HG03135 (cell line): ENCODE measurements around the gene FAM236A.
"Not testable (repeated sequence)": the region's sequence is repeated elsewhere in the genome, so short reads cannot be mapped to it uniquely, and the experiment has no call there.

Experiments
- ATAC-seq: cut with Tn5 transposase; IDR thresholded peaks from one replicate; pipeline ENCODE4 v1.9.1; 2021; ENCODE audit warnings: mild to moderate bottlenecking, moderate library complexity; ENCODE audit not compliant: unreplicated experiment

The FAM236A gene

DNA sequence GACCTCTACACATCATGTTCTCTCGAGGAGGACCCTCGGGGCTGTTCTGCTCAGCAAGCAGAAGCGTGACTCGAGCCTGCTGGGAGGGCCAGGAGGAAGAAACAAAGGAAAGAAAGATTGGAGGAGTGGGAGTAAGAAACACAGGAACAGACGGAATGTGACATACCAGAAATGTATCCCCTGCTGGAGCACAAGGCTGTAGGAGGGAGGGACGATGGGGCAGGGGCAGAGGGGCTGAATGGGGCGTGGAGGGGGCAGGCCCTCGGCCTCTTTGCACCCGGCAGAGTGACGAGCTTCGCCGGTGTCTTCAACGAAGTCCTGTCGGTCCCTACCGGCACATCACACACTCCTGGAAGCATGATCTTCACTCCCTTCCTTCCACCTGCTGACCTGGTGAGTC, at the start of gene FAM236A:
FAM236A (plus strand) TSS at position 301 of the 400 bp plus-strand sequence; CDS start at position 358, 57 bp downstream.
- not testable (repeated sequence) for ATAC-seq

DNA sequence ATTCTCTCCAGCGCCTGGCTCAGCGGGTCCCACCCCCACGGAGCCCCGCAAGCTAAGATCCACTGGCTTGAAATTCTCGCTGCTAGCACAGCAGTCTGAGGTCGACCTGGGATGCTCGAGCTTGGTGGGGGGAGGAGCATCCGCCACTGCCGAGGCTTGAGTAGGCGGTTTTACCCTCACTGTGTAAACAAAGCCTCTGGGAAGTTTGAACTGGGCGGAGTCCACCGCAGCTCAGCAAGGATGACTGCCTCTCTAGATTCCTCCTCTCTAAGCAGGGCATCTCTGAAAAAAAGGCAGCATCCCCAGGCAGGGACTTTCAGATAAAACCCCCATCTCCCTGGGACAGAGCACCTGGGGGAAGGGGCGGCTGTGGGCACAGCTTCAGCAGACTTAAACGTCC, 48.3 kb upstream of the FAM236A start:
- ATAC-seq, result not testable (repeated sequence)

GRCh38 chrX:72912315-72912714, 25.7 kb upstream of the FAM236A start, which contains the start of gene FAM236C:
Gene FAM236C, plus strand, starts transcription at chrX:72912615. Its CDS starts 100 bp downstream, at chrX:72912715.
- not testable (repeated sequence) for ATAC-seq

- not testable (repeated sequence) for ATAC-seq
Measured at GRCh38 chrX:72916096-72916495, 21.9 kb upstream of the FAM236A start.

DNA sequence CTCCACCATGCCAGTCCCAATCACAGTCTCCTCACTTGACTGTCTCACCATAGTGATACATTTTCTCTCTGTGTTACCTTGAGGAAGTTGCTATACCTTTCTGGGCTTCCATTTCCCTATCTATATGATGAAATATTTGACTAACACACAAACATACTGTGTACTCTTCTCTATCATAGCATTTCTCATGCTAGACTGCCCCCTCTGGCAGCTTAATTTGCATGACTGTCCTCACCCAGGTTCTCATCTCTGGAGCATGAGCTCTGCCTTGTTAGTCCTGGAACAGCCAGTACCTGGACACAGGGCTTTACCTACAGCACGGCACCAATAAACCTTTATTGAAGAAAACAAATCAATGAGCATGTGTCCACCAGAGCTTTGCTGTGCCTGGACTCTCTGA, 5.7 kb upstream of the FAM236A start:
- not testable (repeated sequence) for ATAC-seq

- not testable (repeated sequence) for ATAC-seq
Measured at GRCh38 chrX:72936455-72936854, 1.6 kb upstream of the FAM236A start.

DNA sequence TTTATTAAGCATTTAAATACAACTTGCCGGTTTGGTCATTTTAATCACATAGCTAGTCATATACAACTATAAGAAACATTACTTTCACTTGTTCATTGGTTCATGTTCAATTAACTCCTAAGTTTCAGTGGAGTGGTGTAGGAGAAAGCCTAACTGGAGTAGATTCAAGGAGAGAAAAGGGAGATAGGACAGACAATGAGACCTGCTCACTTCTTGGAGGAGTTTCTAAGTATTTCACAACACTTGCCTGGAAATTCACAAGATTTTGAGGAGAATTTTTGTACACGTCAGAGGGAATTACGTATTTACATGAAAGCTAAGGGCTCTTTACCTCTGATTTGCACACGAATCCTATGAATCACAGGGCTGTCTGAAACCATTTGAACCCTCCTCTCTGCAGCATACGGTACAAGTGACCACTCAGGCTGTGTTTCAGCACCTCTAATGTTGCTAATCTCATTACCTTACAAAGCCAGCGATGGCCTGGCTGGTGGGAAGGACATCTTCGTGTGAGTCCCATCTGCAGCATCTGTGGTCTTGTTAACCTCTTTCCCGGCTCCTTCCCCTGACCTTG, 1.0 kb upstream of the FAM236A start:
- not testable (repeated sequence) for ATAC-seq

DNA sequence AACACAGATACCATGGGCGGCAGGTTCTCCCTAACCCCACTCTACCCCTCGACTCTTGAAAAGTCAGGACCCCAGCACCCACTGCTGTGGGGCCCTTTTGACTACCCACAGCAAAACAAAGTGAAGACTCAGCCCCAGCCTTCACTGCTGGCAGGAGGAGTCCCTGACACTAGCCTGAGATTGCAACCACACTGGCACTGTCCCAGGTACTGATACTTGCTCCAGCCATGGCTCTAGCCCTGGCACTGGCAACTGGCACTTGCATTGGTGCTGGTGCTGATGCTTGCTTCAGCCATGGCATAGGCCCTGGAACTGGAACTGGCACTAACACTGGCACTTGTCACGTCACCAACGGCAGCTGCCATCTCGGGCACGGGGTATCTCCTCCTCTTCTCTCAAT, 4.3 kb downstream of the FAM236A start:
- ATAC-seq, result not testable (repeated sequence)

DNA sequence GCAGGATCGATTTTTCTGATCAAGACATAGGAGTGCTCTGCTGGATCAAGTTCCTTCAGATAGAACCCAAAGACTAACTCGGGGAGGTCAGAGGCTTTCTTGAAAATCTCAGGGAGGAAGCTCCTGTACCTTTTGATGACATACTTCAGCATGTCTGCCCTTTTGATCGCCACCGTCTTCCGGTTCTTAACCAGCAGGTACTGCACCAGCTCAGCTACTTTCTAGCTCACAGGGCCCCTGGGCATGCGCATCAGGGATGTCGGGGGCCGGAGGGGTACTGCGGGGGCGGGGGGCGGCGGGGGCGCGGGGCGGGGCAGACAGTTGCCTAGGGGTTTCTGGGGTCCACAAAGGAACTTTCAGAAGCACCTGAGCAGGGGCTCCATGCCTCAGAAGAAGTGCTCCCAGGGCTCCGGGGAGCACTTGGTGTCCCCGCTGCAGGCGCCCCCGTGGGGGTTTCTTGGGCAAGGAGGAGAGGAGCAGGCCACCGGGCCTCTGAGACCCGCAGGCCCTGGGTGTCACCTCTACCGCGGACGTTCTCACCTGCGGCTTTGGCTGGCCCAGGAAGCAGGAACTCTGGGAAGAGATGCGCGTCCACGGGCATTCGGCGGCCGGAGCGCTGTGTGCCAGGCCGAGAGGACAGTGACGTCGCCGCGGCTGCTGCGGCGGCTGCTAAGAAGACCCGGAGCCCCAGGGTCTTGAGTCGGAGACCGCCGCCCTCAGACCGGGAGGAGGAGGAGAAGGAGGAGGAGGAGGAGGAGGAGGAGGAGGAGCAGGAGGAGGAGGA, 5.2 kb downstream of the FAM236A start:
- peak; percentile 59 for ATAC-seq

DNA sequence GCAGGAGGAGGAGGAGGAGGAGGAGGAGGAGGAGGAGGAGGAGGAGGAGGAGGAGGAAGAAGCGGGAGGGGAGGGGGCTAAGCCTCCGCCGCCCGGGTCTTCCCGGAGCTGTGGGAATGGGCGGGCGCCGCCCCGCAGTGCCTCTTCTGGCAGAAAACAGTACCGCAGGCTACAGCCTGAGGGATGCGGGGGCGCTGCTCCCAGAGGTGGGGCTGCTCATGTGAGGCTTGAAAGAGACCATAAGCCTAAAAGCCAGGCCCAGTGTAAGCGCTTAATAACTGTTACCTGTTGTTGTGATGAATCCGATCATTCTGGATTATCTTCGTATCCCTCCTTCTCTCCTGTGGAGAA, 5.8 kb downstream of the FAM236A start, which contains the start of gene DMRTC1:
DMRTC1 (minus strand) TSS at position 19 of the 351 bp plus-strand sequence. CDS start 68,143 bp downstream, outside the sequence.
- peak; percentile 81 for ATAC-seq

- ATAC-seq, result not testable (repeated sequence)
Measured at GRCh38 chrX:72959971-72960370, 22.0 kb downstream of the FAM236A start.

- ATAC-seq, result not testable (repeated sequence)
Measured at GRCh38 chrX:72971859-72972258, 33.9 kb downstream of the FAM236A start.

DNA sequence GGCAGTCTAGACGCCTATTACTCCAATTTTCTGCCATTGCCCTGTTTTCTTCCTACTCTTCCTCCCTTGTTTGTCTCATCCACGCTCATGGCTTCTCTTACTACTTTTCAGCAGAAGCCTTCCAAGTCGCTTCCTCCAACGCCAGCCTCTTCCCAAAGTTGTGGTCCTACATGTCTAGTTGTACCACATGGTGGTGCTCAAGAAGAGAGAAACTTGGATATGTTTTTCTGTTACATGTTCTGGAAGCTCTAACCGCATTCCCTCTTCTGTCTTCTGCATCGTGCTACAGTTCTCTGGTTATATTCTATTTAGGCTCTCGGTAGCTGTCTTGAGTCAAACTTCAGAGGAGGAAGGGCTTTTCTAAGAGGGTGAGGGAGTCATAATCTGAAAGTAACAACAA, 36.9 kb downstream of the FAM236A start:
- ATAC-seq, result not testable (repeated sequence)

- not testable (repeated sequence) for ATAC-seq
Measured at GRCh38 chrX:72980894-72981469, 43.0 kb downstream of the FAM236A start.
